A549 (cell line): ENCODE measurements around the gene SUGCT.

Source experiments
- RNF2 ChIP-seq: fragments of 200-600 bp; sonication (generic); IDR thresholded peaks from 2 replicates; pipeline ENCODE4 v1.6.1; 2016; ENCODE audit warnings: low read depth, mild to moderate bottlenecking, antibody characterized with exemption, moderate library complexity, borderline replicate concordance
- TF ChIP-seq, protein P1 (sequence below): fragments of >200 bp; sonication (Bioruptor Twin); formaldehyde crosslinking; IDR thresholded peaks from 3 replicates; pipeline ENCODE4 v1.5.1; 2016

- TF ChIP-seq, protein P1, sequence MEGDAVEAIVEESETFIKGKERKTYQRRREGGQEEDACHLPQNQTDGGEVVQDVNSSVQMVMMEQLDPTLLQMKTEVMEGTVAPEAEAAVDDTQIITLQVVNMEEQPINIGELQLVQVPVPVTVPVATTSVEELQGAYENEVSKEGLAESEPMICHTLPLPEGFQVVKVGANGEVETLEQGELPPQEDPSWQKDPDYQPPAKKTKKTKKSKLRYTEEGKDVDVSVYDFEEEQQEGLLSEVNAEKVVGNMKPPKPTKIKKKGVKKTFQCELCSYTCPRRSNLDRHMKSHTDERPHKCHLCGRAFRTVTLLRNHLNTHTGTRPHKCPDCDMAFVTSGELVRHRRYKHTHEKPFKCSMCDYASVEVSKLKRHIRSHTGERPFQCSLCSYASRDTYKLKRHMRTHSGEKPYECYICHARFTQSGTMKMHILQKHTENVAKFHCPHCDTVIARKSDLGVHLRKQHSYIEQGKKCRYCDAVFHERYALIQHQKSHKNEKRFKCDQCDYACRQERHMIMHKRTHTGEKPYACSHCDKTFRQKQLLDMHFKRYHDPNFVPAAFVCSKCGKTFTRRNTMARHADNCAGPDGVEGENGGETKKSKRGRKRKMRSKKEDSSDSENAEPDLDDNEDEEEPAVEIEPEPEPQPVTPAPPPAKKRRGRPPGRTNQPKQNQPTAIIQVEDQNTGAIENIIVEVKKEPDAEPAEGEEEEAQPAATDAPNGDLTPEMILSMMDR: no peak
- TF ChIP-seq RNF2: no peak
Measured at GRCh38 chr7:40903872-40904271, 769.1 kb downstream of the SUGCT start.
